Parathyroid adenoma (tissue), 2 donors: ENCODE data around the gene AKT2.

Experiments
- H2AFZ ChIP-seq: fragments of 300-600 bp; sonication (generic); one replicate; pipeline ENCODE4 v1.7.0; 2017; ENCODE audit warnings: antibody characterized with exemption, mild to moderate bottlenecking
- H3K27ac ChIP-seq: fragments of 300-600 bp; sonication (generic); one replicate; pipeline ENCODE4 v1.7.0; 2017
- H3K27me3 ChIP-seq: fragments of 300-600 bp; sonication (generic); one replicate; pipeline ENCODE4 v1.7.0; 2017; ENCODE audit warnings: low read length; ENCODE audit not compliant: control insufficient read depth, insufficient read depth
- H3K36me3 ChIP-seq: fragments of 300-600 bp; sonication (generic); one replicate; pipeline ENCODE4 v1.7.0; 2017; ENCODE audit warnings: low read length; ENCODE audit not compliant: control insufficient read depth, insufficient read depth
- H3K4me1 ChIP-seq: fragments of 300-600 bp; sonication (generic); one replicate; pipeline ENCODE4 v1.7.0; 2017; ENCODE audit warnings: control low read depth
- H3K4me2 ChIP-seq: fragments of 300-600 bp; sonication (generic); one replicate; pipeline ENCODE4 v1.7.0; 2017; ENCODE audit warnings: low read length
- H3K4me3 ChIP-seq: fragments of 300-600 bp; sonication (generic); one replicate; pipeline ENCODE4 v1.7.0; 2017; ENCODE audit warnings: low read depth, low read length
- H3K79me2 ChIP-seq: fragments of 300-600 bp; sonication (generic); one replicate; pipeline ENCODE4 v1.7.0; 2017; ENCODE audit warnings: control low read depth
- H3K9ac ChIP-seq: fragments of 300-600 bp; sonication (generic); one replicate; pipeline ENCODE4 v1.7.0; 2017; ENCODE audit warnings: mild to moderate bottlenecking
- H3K9me3 ChIP-seq: fragments of 300-600 bp; sonication (generic); one replicate; pipeline ENCODE4 v1.7.0; 2017; ENCODE audit warnings: low read length; ENCODE audit not compliant: control insufficient read depth
- CTCF ChIP-seq: fragments of 300-600 bp; sonication (generic); IDR thresholded peaks from one replicate; pipeline ENCODE4 v1.7.0; 2017; ENCODE audit warnings: antibody characterized with exemption, mild to moderate bottlenecking
- donor health status: primary hyperparathyroidism.

Gene AKT2

GRCh38 chr19:40286971-40287421, 1.9 kb upstream of the AKT2 start:
- peaks cover 34% of the 10 kb centered on the region for H3K79me2 ChIP-seq
- H3K4me2 ChIP-seq, result no peak overlapping the region
- H3K36me3 ChIP-seq, result no peaks in the 10 kb centered on the region
- H2AFZ ChIP-seq, result no peak overlapping the region
- no peaks in the 10 kb centered on the region for H3K9me3 ChIP-seq
- H3K4me3 ChIP-seq, result no peak overlapping the region
- TF ChIP-seq CTCF, result no peak
- peak overlapping the region; percentile 43 for H3K27ac ChIP-seq
- H3K4me1 ChIP-seq, result peaks cover 14% of the 10 kb centered on the region
- no peaks in the 10 kb centered on the region for H3K27me3 ChIP-seq
- H3K9ac ChIP-seq, result no peak overlapping the region

GRCh38 chr19:40286235-40286970, 1.3 kb upstream of the AKT2 start:
- no peak for TF ChIP-seq CTCF
- Histone ChIP-seq H3K4me1 (peaks cover 19% of the 10 kb centered on the region), H3K79me2 (peaks cover 40% of the 10 kb centered on the region), H3K9me3 (no peaks in the 10 kb centered on the region), H3K9ac (no peak overlapping the region), H3K27me3 (no peaks in the 10 kb centered on the region), H3K36me3 (no peaks in the 10 kb centered on the region), H2AFZ (no peak overlapping the region), H3K4me3 (peak overlapping the region; percentile 67), H3K27ac (peak overlapping the region; percentile 89), H3K4me2 (no peak overlapping the region)

DNA sequence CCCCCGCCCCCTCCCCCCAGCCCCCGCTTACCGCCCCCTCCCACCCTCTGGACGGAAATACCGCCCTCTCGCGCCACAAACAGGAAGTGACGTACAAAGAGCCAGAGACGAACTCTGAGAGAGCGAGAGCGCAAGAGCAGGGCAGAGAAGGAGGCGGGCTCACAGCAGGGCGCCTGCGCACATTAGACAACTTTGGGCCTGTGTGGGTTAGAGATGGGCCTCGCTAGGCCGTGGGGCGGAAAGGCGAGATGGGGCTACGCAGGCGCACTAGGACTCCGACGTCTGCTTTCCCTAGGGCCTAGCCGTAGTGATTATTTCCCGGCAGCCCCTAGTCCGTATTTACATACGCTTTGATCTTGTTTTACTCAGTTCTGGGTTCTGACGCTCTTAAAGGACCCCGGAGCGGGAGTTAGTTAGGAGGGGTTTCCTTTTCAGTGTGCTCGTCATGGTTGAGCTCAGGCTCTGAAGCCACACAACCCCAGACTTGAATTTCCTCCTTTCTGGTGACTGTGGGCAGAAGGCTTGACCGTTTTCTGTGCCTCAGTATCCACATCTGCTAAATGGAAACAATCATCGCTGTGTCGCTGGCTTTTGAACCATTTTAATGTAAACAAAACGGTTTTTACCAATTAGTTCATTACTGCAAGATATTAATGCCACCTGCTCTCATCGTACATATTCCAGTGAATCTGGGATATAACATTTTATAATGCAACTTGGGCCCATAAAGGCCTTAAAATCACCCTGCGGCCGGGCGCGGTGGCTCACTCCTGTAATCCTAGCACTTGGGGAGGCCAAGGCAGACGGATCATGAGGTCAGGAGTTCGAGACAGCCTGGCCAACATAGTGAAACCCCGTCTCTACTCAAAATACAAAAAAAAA, 449 bp upstream of the AKT2 start:
- H3K4me2 ChIP-seq, result peak overlapping the region; percentile 89
- no peaks in the 10 kb centered on the region for H3K36me3 ChIP-seq
- H3K9me3 ChIP-seq, result no peaks in the 10 kb centered on the region
- peak overlapping the region; percentile 30 for H3K9ac ChIP-seq
- H3K4me3 ChIP-seq, result peak overlapping the region; percentile 90
- peak overlapping the region; percentile 91 for H2AFZ ChIP-seq
- peaks cover 48% of the 10 kb centered on the region for H3K79me2 ChIP-seq
- no peaks in the 10 kb centered on the region for H3K27me3 ChIP-seq
- no peak for TF ChIP-seq CTCF
- peaks cover 23% of the 10 kb centered on the region for H3K4me1 ChIP-seq
- H3K27ac ChIP-seq, result peak overlapping the region; percentile 89

GRCh38 chr19:40284251-40284500, 969 bp downstream of the AKT2 start:
- H3K9ac ChIP-seq, result peak overlapping the region; percentile 91
- H3K27me3 ChIP-seq, result no peaks in the 10 kb centered on the region
- H3K36me3 ChIP-seq, result no peaks in the 10 kb centered on the region
- H3K4me1 ChIP-seq, result peaks cover 37% of the 10 kb centered on the region
- peak overlapping the region; percentile 89 for H3K4me2 ChIP-seq
- H3K79me2 ChIP-seq, result peaks cover 62% of the 10 kb centered on the region
- peak overlapping the region; percentile 87 for H3K27ac ChIP-seq
- no peaks in the 10 kb centered on the region for H3K9me3 ChIP-seq
- peak overlapping the region; percentile 90 for H3K4me3 ChIP-seq
- H2AFZ ChIP-seq, result peak overlapping the region; percentile 85
- TF ChIP-seq CTCF, result no peak
